DOHH2 (cell line): Measurements from ENCODE around the gene KITLG.

Source experiments
- H3F3A ChIP-seq: fragments of 200-600 bp; sonication (generic), shearing (Covaris generic); 2 replicates; pipeline ENCODE4 v1.6.0; 2016; ENCODE audit warnings: antibody characterized with exemption, mild to moderate bottlenecking; ENCODE audit not compliant: control insufficient read depth, insufficient read depth
- H3K27ac ChIP-seq: fragments of 200-600 bp; sonication (generic); 2 replicates; pipeline ENCODE4 v1.5.1; 2014; ENCODE audit warnings: low read depth, mild to moderate bottlenecking, low read length, moderate library complexity
- H3K27me3 ChIP-seq: fragments of 200-600 bp; sonication (generic); 2 replicates; pipeline ENCODE4 v1.6.1; 2014; ENCODE audit warnings: mild to moderate bottlenecking, low read length, mixed read lengths; ENCODE audit not compliant: control insufficient read depth
- H3K36me3 ChIP-seq: fragments of 200-600 bp; sonication (generic); 2 replicates; pipeline ENCODE4 v1.6.1; 2014; ENCODE audit warnings: mild to moderate bottlenecking, low read length, moderate library complexity, mixed read lengths; ENCODE audit not compliant: control insufficient read depth
- H3K4me1 ChIP-seq: fragments of 200-600 bp; sonication (generic); 2 replicates; pipeline ENCODE4 v1.6.1; 2014; ENCODE audit warnings: mild to moderate bottlenecking, low read length, mixed read lengths; ENCODE audit not compliant: control insufficient read depth
- H3K4me2 ChIP-seq: fragments of 200-600 bp; sonication (generic); 2 replicates; pipeline ENCODE4 v1.6.0; 2014; ENCODE audit warnings: mild to moderate bottlenecking, low read length, moderate library complexity
- H3K4me3 ChIP-seq: fragments of 200-600 bp; sonication (generic); 2 replicates; pipeline ENCODE4 v1.5.1; 2014; ENCODE audit warnings: mild to moderate bottlenecking, low read length, mixed read lengths
- H3K79me2 ChIP-seq: fragments of 200-600 bp; sonication (generic); 2 replicates; pipeline ENCODE4 v1.6.1; 2014; ENCODE audit warnings: mild to moderate bottlenecking, low read length, mixed read lengths; ENCODE audit not compliant: control insufficient read depth
- H3K9me2 ChIP-seq: fragments of 200-600 bp; sonication (generic); replicated peaks from 2 replicates; pipeline ENCODE4 v1.6.1; 2014; ENCODE audit warnings: mild to moderate bottlenecking, low read length, mixed read lengths; ENCODE audit not compliant: control insufficient read depth
- H3K9me3 ChIP-seq: fragments of 200-600 bp; sonication (generic); 2 replicates; pipeline ENCODE4 v1.6.1; 2014; ENCODE audit warnings: antibody characterized with exemption, low read length, mixed read lengths; ENCODE audit not compliant: control insufficient read depth, insufficient read depth
- H4K20me1 ChIP-seq: fragments of 200-600 bp; sonication (generic); 2 replicates; pipeline ENCODE4 v1.6.0; 2014; ENCODE audit warnings: low read depth, mild to moderate bottlenecking, antibody characterized with exemption, low read length, moderate library complexity; ENCODE audit not compliant: control insufficient read depth, insufficient read depth
- CTCF ChIP-seq: fragments of 200-600 bp; sonication (generic); IDR thresholded peaks from one replicate; pipeline ENCODE4 v1.5.1; 2014; ENCODE audit warnings: antibody characterized with exemption, mild to moderate bottlenecking, low read depth, low read length; ENCODE audit not compliant: poor library complexity, severe bottlenecking
- EZH2phosphoT487 ChIP-seq: fragments of 200-600 bp; sonication (generic); IDR thresholded peaks from 2 replicates; pipeline ENCODE4 v1.6.1; 2017; ENCODE audit warnings: borderline replicate concordance, mild to moderate bottlenecking, antibody characterized with exemption, low read length, moderate library complexity, mixed read lengths

The KITLG gene

GRCh38 chr12:88539893-88540292 lies 40.4 kb downstream of the KITLG start:
- Histone ChIP-seq H3F3A (no peaks in the 10 kb centered on the region), H3K27me3 (no peaks in the 10 kb centered on the region), H3K4me2 (no peak overlapping the region), H4K20me1 (no peaks in the 10 kb centered on the region), H3K4me1 (no peaks in the 10 kb centered on the region), H3K27ac (no peak overlapping the region), H3K4me3 (no peak overlapping the region), H3K79me2 (no peaks in the 10 kb centered on the region), H3K9me3 (no peaks in the 10 kb centered on the region), H3K36me3 (no peaks in the 10 kb centered on the region), H3K9me2 (no peaks in the 10 kb centered on the region)
- no peak for TF ChIP-seq EZH2phosphoT487
- no peak for TF ChIP-seq CTCF

GRCh38 chr12:88538697-88539096 lies 41.6 kb downstream of the KITLG start:
- Histone ChIP-seq H3K27ac (no peak overlapping the region), H3K79me2 (no peaks in the 10 kb centered on the region), H3K4me2 (no peak overlapping the region), H3K27me3 (no peaks in the 10 kb centered on the region), H3K9me3 (no peaks in the 10 kb centered on the region), H3K4me1 (no peaks in the 10 kb centered on the region), H4K20me1 (no peaks in the 10 kb centered on the region), H3F3A (no peaks in the 10 kb centered on the region), H3K36me3 (no peaks in the 10 kb centered on the region), H3K4me3 (no peak overlapping the region), H3K9me2 (no peaks in the 10 kb centered on the region)
- TF ChIP-seq EZH2phosphoT487: no peak
- TF ChIP-seq CTCF: no peak

GRCh38 chr12:88538250-88538649 lies 42.0 kb downstream of the KITLG start:
- no peak for TF ChIP-seq EZH2phosphoT487
- TF ChIP-seq CTCF: no peak
- Histone ChIP-seq H3K4me3 (no peak overlapping the region), H3K27ac (no peak overlapping the region), H3K9me2 (no peaks in the 10 kb centered on the region), H3K4me1 (no peaks in the 10 kb centered on the region), H3K36me3 (no peaks in the 10 kb centered on the region), H3K9me3 (no peaks in the 10 kb centered on the region), H3K79me2 (no peaks in the 10 kb centered on the region), H4K20me1 (no peaks in the 10 kb centered on the region), H3F3A (no peaks in the 10 kb centered on the region), H3K27me3 (no peaks in the 10 kb centered on the region), H3K4me2 (no peak overlapping the region)

GRCh38 chr12:88530868-88531267 lies 49.4 kb downstream of the KITLG start:
- Histone ChIP-seq H3K9me3 (no peaks in the 10 kb centered on the region), H3K79me2 (no peaks in the 10 kb centered on the region), H3K9me2 (no peaks in the 10 kb centered on the region), H3K27ac (no peak overlapping the region), H3K4me3 (no peak overlapping the region), H3K4me1 (no peaks in the 10 kb centered on the region), H3F3A (no peaks in the 10 kb centered on the region), H3K27me3 (no peaks in the 10 kb centered on the region), H4K20me1 (no peaks in the 10 kb centered on the region), H3K4me2 (no peak overlapping the region), H3K36me3 (no peaks in the 10 kb centered on the region)
- TF ChIP-seq CTCF (no peak), EZH2phosphoT487 (no peak)
